DOHH2 (cell line): ENCODE data around the gene DCTN2.

Experiments used
- H3F3A ChIP-seq: fragments of 200-600 bp; sonication (generic), shearing (Covaris generic); 2 replicates; pipeline ENCODE4 v1.6.0; 2016; ENCODE audit warnings: antibody characterized with exemption, mild to moderate bottlenecking; ENCODE audit not compliant: control insufficient read depth, insufficient read depth
- H3K27ac ChIP-seq: fragments of 200-600 bp; sonication (generic); 2 replicates; pipeline ENCODE4 v1.5.1; 2014; ENCODE audit warnings: low read depth, mild to moderate bottlenecking, low read length, moderate library complexity
- H3K27me3 ChIP-seq: fragments of 200-600 bp; sonication (generic); 2 replicates; pipeline ENCODE4 v1.6.1; 2014; ENCODE audit warnings: mild to moderate bottlenecking, low read length, mixed read lengths; ENCODE audit not compliant: control insufficient read depth
- H3K36me3 ChIP-seq: fragments of 200-600 bp; sonication (generic); 2 replicates; pipeline ENCODE4 v1.6.1; 2014; ENCODE audit warnings: mild to moderate bottlenecking, low read length, moderate library complexity, mixed read lengths; ENCODE audit not compliant: control insufficient read depth
- H3K4me1 ChIP-seq: fragments of 200-600 bp; sonication (generic); 2 replicates; pipeline ENCODE4 v1.6.1; 2014; ENCODE audit warnings: mild to moderate bottlenecking, low read length, mixed read lengths; ENCODE audit not compliant: control insufficient read depth
- H3K4me2 ChIP-seq: fragments of 200-600 bp; sonication (generic); 2 replicates; pipeline ENCODE4 v1.6.0; 2014; ENCODE audit warnings: mild to moderate bottlenecking, low read length, moderate library complexity
- H3K4me3 ChIP-seq: fragments of 200-600 bp; sonication (generic); 2 replicates; pipeline ENCODE4 v1.5.1; 2014; ENCODE audit warnings: mild to moderate bottlenecking, low read length, mixed read lengths
- H3K79me2 ChIP-seq: fragments of 200-600 bp; sonication (generic); 2 replicates; pipeline ENCODE4 v1.6.1; 2014; ENCODE audit warnings: mild to moderate bottlenecking, low read length, mixed read lengths; ENCODE audit not compliant: control insufficient read depth
- H3K9me2 ChIP-seq: fragments of 200-600 bp; sonication (generic); replicated peaks from 2 replicates; pipeline ENCODE4 v1.6.1; 2014; ENCODE audit warnings: mild to moderate bottlenecking, low read length, mixed read lengths; ENCODE audit not compliant: control insufficient read depth
- H3K9me3 ChIP-seq: fragments of 200-600 bp; sonication (generic); 2 replicates; pipeline ENCODE4 v1.6.1; 2014; ENCODE audit warnings: antibody characterized with exemption, low read length, mixed read lengths; ENCODE audit not compliant: control insufficient read depth, insufficient read depth
- H4K20me1 ChIP-seq: fragments of 200-600 bp; sonication (generic); 2 replicates; pipeline ENCODE4 v1.6.0; 2014; ENCODE audit warnings: low read depth, mild to moderate bottlenecking, antibody characterized with exemption, low read length, moderate library complexity; ENCODE audit not compliant: control insufficient read depth, insufficient read depth
- CTCF ChIP-seq: fragments of 200-600 bp; sonication (generic); IDR thresholded peaks from one replicate; pipeline ENCODE4 v1.5.1; 2014; ENCODE audit warnings: antibody characterized with exemption, mild to moderate bottlenecking, low read depth, low read length; ENCODE audit not compliant: poor library complexity, severe bottlenecking
- EZH2phosphoT487 ChIP-seq: fragments of 200-600 bp; sonication (generic); IDR thresholded peaks from 2 replicates; pipeline ENCODE4 v1.6.1; 2017; ENCODE audit warnings: borderline replicate concordance, mild to moderate bottlenecking, antibody characterized with exemption, low read length, moderate library complexity, mixed read lengths

Gene DCTN2

DNA sequence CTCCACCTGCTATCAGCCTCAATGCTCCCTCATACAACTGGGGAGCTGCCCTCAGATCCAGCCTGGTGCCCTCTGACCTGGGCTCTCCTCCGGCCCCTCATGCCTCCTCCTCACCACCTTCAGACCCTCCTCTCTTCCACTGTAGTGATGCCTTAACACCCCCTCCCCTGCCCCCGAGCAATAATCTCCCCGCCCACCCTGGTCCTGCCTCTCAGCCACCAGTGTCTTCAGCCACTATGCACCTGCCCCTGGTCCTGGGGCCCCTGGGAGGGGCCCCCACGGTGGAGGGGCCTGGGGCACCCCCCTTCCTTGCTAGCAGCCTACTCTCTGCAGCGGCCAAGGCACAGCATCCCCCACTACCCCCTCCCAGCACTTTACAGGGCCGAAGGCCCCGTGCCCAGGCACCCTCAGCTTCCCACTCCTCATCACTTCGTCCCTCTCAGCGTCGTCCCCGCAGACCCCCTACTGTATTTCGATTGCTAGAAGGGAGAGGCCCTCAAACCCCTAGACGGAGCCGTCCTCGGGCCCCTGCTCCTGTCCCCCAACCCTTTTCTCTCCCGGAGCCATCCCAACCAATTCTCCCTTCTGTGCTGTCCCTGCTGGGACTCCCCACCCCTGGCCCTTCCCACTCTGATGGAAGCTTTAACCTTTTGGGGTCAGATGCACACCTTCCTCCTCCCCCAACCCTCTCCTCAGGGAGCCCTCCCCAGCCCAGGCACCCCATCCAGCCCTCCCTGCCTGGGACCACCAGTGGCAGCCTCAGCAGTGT lies 21.2 kb downstream of the DCTN2 start:
- H3K27ac ChIP-seq: no peak overlapping the region
- TF ChIP-seq EZH2phosphoT487 (no peak), CTCF (no peak)
- no peak overlapping the region for H3K4me3 ChIP-seq
- peaks cover 70% of the 10 kb centered on the region for H3K36me3 ChIP-seq
- H3K4me1 ChIP-seq: peaks cover 32% of the 10 kb centered on the region
- no peak overlapping the region for H3K4me2 ChIP-seq
- H3F3A ChIP-seq: peaks cover 12% of the 10 kb centered on the region
- no peaks in the 10 kb centered on the region for H3K9me2 ChIP-seq
- no peaks in the 10 kb centered on the region for H4K20me1 ChIP-seq
- H3K79me2 ChIP-seq: peaks cover 25% of the 10 kb centered on the region
- no peaks in the 10 kb centered on the region for H3K27me3 ChIP-seq
- no peaks in the 10 kb centered on the region for H3K9me3 ChIP-seq

DNA sequence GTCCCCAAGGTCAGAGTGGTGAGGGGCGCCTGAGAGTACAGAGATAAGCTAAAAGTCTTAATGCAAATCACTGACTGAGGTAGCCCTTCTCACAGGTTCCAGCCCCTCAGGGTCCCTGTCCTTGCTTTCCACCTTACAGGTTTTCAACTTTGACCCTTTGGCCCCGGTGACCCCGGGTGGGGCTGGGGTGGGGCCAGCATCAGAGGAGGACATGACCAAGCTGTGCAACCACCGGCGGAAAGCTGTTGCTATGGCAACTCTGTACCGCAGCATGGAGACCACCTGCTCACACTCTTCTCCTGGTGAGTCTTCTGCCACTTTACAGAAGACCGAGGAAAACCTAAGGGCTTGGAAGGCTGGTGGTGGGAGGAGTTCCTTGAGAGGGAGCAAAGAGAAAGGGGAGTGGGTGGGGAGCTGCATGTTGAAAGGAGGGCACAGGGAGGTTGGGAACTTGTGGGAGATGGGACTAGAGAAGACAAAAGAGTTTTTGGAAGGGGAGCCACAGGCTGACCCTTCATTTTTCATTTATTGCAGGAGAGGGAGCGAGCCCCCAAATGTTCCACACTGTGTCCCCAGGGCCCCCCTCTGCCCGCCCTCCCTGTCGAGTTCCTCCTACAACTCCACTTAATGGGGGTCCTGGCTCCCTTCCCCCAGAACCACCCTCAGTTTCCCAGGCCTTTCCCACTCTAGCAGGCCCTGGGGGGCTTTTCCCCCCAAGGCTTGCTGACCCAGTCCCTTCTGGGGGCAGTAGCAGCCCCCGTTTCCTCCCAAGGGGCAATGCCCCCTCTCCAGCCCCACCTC lies 22.0 kb downstream of the DCTN2 start:
- H3K27ac ChIP-seq: peak overlapping the region; percentile 97
- H3K4me1 ChIP-seq: peaks cover 33% of the 10 kb centered on the region
- peaks cover 28% of the 10 kb centered on the region for H3K79me2 ChIP-seq
- peak overlapping the region; percentile 92 for H3K4me2 ChIP-seq
- H3K36me3 ChIP-seq: peaks cover 64% of the 10 kb centered on the region
- peak overlapping the region; percentile 84 for H3K4me3 ChIP-seq
- H3K9me2 ChIP-seq: no peaks in the 10 kb centered on the region
- peaks cover 12% of the 10 kb centered on the region for H3F3A ChIP-seq
- TF ChIP-seq EZH2phosphoT487: no peak
- no peak for TF ChIP-seq CTCF
- no peaks in the 10 kb centered on the region for H4K20me1 ChIP-seq
- no peaks in the 10 kb centered on the region for H3K27me3 ChIP-seq
- H3K9me3 ChIP-seq: no peaks in the 10 kb centered on the region

- Histone ChIP-seq H3K36me3 (peaks cover 66% of the 10 kb centered on the region), H3K4me2 (peak overlapping the region; percentile 92), H3K27me3 (no peaks in the 10 kb centered on the region), H3F3A (peaks cover 12% of the 10 kb centered on the region), H3K9me2 (no peaks in the 10 kb centered on the region), H3K9me3 (no peaks in the 10 kb centered on the region), H3K4me3 (peak overlapping the region; percentile 84), H3K27ac (peak overlapping the region; percentile 97), H3K79me2 (peaks cover 39% of the 10 kb centered on the region), H4K20me1 (peaks cover 6% of the 10 kb centered on the region), H3K4me1 (peaks cover 38% of the 10 kb centered on the region)
- no peak for TF ChIP-seq CTCF
- TF ChIP-seq EZH2phosphoT487: no peak
Observed at GRCh38 chr12:57523706-57524614, 23.0 kb downstream of the DCTN2 start.
